NOMO-1 (cell line): ENCODE results near the gene ANK2.

Experiments used
- DNase-seq, 2 experiments: peaks; one replicate each; lab custom pipeline; 2025; ENCODE audit not compliant: unreplicated experiment in 2 of 2; lab: John Stamatoyannopoulos, UW

The ANK2 gene

GRCh38 chr4:113383111-113383785 lies 333.8 kb downstream of the ANK2 start:
- peak in 1 of 2 experiments; percentile 12 for DNase-seq

GRCh38 chr4:113384600-113384999 lies 335.1 kb downstream of the ANK2 start:
- peak; percentile 51 to 64 for DNase-seq

- DNase-seq = no peak
These were observed 335.9 kb downstream of the ANK2 start for GRCh38 chr4:113385281-113385899.

- no peak for DNase-seq
These were observed 339.7 kb downstream of the ANK2 start for GRCh38 chr4:113389160-113389559.

- DNase-seq = no peak
These were observed 341.4 kb downstream of the ANK2 start for GRCh38 chr4:113390850-113391249.

GRCh38 chr4:113394108-113394729 lies 344.8 kb downstream of the ANK2 start:
- DNase-seq = no peak

GRCh38 chr4:113394730-113395530 lies 345.5 kb downstream of the ANK2 start:
- peak; percentile 5 to 85 for DNase-seq

GRCh38 chr4:113397114-113397701 lies 347.8 kb downstream of the ANK2 start:
- no peak for DNase-seq

GRCh38 chr4:113398441-113399143 lies 349.1 kb downstream of the ANK2 start:
- no peak for DNase-seq

- DNase-seq = no peak
These were observed 354.7 kb downstream of the ANK2 start for GRCh38 chr4:113404167-113404571.

- no peak for DNase-seq
These were observed 355.4 kb downstream of the ANK2 start for GRCh38 chr4:113404841-113405240.

- DNase-seq = no peak
These were observed 356.6 kb downstream of the ANK2 start for GRCh38 chr4:113405874-113406722.

GRCh38 chr4:113406723-113407016 lies 357.2 kb downstream of the ANK2 start:
- no peak for DNase-seq

- no peak for DNase-seq
These were observed 358.0 kb downstream of the ANK2 start for GRCh38 chr4:113407409-113407808.

- no peak for DNase-seq
These were observed 359.7 kb downstream of the ANK2 start for GRCh38 chr4:113409181-113409580.

- no peak for DNase-seq
These were observed 361.2 kb downstream of the ANK2 start for GRCh38 chr4:113410686-113411085.

- DNase-seq = no peak
These were observed 362.1 kb downstream of the ANK2 start for GRCh38 chr4:113411496-113411938.

- DNase-seq = no peak
These were observed 370.2 kb downstream of the ANK2 start for GRCh38 chr4:113419631-113420030.

- DNase-seq = no peak
These were observed 371.5 kb downstream of the ANK2 start for GRCh38 chr4:113420938-113421337.

GRCh38 chr4:113423631-113424030 lies 374.2 kb downstream of the ANK2 start:
- no peak for DNase-seq
